SK-N-MC (cell line): ENCODE data around the gene DDX41.

ENCODE experiments used
- EZH2 ChIP-seq: fragments of 200-600 bp; sonication (generic); IDR thresholded peaks from one replicate; pipeline ENCODE4 v1.6.1; 2017; ENCODE audit warnings: antibody characterized with exemption
- POLR2AphosphoS5 ChIP-seq: IDR thresholded peaks from 2 replicates; pipeline ENCODE4 v1.6.1; 2012; ENCODE audit warnings: mild to moderate bottlenecking, low read depth, low read length, borderline replicate concordance

DNA sequence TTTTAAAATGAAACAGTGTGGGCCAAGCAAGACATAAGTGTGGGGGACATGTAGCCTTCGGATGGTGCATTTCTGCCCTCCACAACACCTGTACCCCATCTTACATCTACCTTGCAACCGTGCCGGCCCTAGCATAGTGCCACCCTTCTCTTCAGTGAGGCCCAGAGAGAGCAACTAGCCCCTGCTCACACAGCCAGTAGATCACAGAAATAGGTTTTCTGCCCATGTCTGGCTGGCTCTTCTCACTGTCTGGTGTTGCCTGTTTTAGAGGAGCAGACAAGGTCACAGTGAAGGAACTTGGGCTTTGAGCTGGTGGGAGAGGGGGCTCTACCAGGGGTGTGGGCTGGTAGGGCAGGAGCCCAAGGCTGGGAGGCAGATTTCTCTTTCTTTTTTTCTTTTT is 30.5 kb downstream of the DDX41 start:
- TF ChIP-seq POLR2AphosphoS5 (no peak), EZH2 (no peak)
